Lower lobe of right lung (tissue), 2 donors: ENCODE results near the gene OMP. TPM values are rescaled to one million over a fixed set of nuclear protein-coding genes. Genes with fewer than 3 reads are reported as not detected.

Source experiments
- ATAC-seq, 2 donors: fragments of 200-7000 bp; cut with Tn5 transposase; one replicate each; pipeline ENCODE4 v1.9.1; 2020 to 2022; ENCODE audit warnings: mild to moderate bottlenecking in 2 of 2, moderate library complexity in 2 of 2
- DNase-seq: peaks from one replicate; pipeline ENCODE4 v3.0.0-alpha.2; 2020
- H3K27ac ChIP-seq: fragments of 200-600 bp; one replicate; pipeline ENCODE4 v1.8.0; 2022
- H3K27me3 ChIP-seq: fragments of 200-600 bp; one replicate; pipeline ENCODE4 v1.8.0; 2022; ENCODE audit warnings: low read depth
- H3K36me3 ChIP-seq: fragments of 200-600 bp; one replicate; pipeline ENCODE4 v1.8.0; 2022; ENCODE audit warnings: mild to moderate bottlenecking
- H3K4me1 ChIP-seq: fragments of 200-600 bp; one replicate; pipeline ENCODE4 v1.8.0; 2022
- H3K4me3 ChIP-seq: fragments of 200-600 bp; one replicate; pipeline ENCODE4 v1.8.0; 2022; ENCODE audit warnings: mild to moderate bottlenecking
- H3K9me3 ChIP-seq: fragments of 200-600 bp; one replicate; pipeline ENCODE4 v1.8.0; 2022
- CTCF ChIP-seq: fragments of 200-600 bp; IDR thresholded peaks from one replicate; pipeline ENCODE4 v1.8.0; 2022; ENCODE audit warnings: antibody characterized with exemption, mild to moderate bottlenecking
- intact Hi-C: fragments of 100-400 bp; cut with DNase I; formaldehyde crosslinking; loops from one replicate; pipeline ENCODE4 v1.11.0; 2022
- total RNA-seq: library from RNA; stranded (reverse); fragmentation: NEBNext Ultra II Directional; extraction: Animal tissue kit (Norgen Biotek cat#: 25700); gene quantifications from one replicate; pipeline ENCODE4 v1.2.1, GENCODE V29; 2021
- donor health status: DM: no; HTN: yes; CAD: no; lungs with severe emphysema.

Gene OMP
- total RNA-seq, 1 donor from 2014 or later: not detected

- no peak overlapping the region for H3K27ac ChIP-seq
- intact Hi-C loops: no loop called here
- H3K4me1 ChIP-seq: no peaks in the 10 kb centered on the region
- no peak overlapping the region for H3K4me3 ChIP-seq
- no peaks in the 10 kb centered on the region for H3K9me3 ChIP-seq
- no peak for ATAC-seq
- no peaks in the 10 kb centered on the region for H3K36me3 ChIP-seq
- H3K27me3 ChIP-seq: peaks cover 22% of the 10 kb centered on the region
- DNase-seq: no peak
- TF ChIP-seq CTCF: no peak
Observed at GRCh38 chr11:77137421-77137820, 34.8 kb downstream of the OMP start.

- no peak for TF ChIP-seq CTCF
- no peak for ATAC-seq
Observed at GRCh38 chr11:77138106-77138649, 35.5 kb downstream of the OMP start.

GRCh38 chr11:77139201-77139600, 36.6 kb downstream of the OMP start:
- H3K4me3 ChIP-seq: no peak overlapping the region
- H3K4me1 ChIP-seq: no peaks in the 10 kb centered on the region
- H3K27ac ChIP-seq: no peak overlapping the region
- TF ChIP-seq CTCF: no peak
- no peaks in the 10 kb centered on the region for H3K36me3 ChIP-seq
- no peaks in the 10 kb centered on the region for H3K9me3 ChIP-seq
- intact Hi-C loops: no loop called here
- DNase-seq (no peak), ATAC-seq (no peak)
- peaks cover 22% of the 10 kb centered on the region for H3K27me3 ChIP-seq

More at GRCh38 chr11:77138106-77138649, 35.5 kb downstream of the OMP start:
- DNase-seq: no peak
- Histone ChIP-seq H3K4me1 (no peaks in the 10 kb centered on the region), H3K9me3 (no peaks in the 10 kb centered on the region), H3K27me3 (peaks cover 22% of the 10 kb centered on the region), H3K4me3 (no peak overlapping the region), H3K27ac (no peak overlapping the region), H3K36me3 (no peaks in the 10 kb centered on the region)
- intact Hi-C loops: no loop called here

- Histone ChIP-seq H3K36me3 (no peaks in the 10 kb centered on the region), H3K27ac (peak overlapping the region; percentile 11), H3K4me3 (no peak overlapping the region), H3K4me1 (no peaks in the 10 kb centered on the region), H3K9me3 (no peaks in the 10 kb centered on the region), H3K27me3 (peaks cover 22% of the 10 kb centered on the region)
- ATAC-seq (peak; percentile 5 to 13), DNase-seq (peak; percentile 37)
- intact Hi-C loops: no loop called here
- TF ChIP-seq CTCF: no peak
Observed at GRCh38 chr11:77140231-77140851, 37.7 kb downstream of the OMP start.

- peak; percentile 71 to 87 for ATAC-seq
- H3K36me3 ChIP-seq: no peaks in the 10 kb centered on the region
- H3K27me3 ChIP-seq: peaks cover 22% of the 10 kb centered on the region
- DNase-seq: no peak
- no peaks in the 10 kb centered on the region for H3K9me3 ChIP-seq
- H3K27ac ChIP-seq: no peak overlapping the region
- no peak overlapping the region for H3K4me3 ChIP-seq
- TF ChIP-seq CTCF: no peak
- no peaks in the 10 kb centered on the region for H3K4me1 ChIP-seq
- intact Hi-C loops: no loop called here
Observed at GRCh38 chr11:77141034-77141433, 38.4 kb downstream of the OMP start.
